HG03108 (cell line): ENCODE measurements around the gene AFTPH.
"Not testable (repeated sequence)": the region's sequence is repeated elsewhere in the genome, so short reads cannot be mapped to it uniquely, and the experiment has no call there.

Experiments
- ATAC-seq: cut with Tn5 transposase; IDR thresholded peaks from one replicate; pipeline ENCODE4 v1.9.1; 2021; ENCODE audit warnings: moderate library complexity; ENCODE audit not compliant: unreplicated experiment

The AFTPH gene

DNA sequence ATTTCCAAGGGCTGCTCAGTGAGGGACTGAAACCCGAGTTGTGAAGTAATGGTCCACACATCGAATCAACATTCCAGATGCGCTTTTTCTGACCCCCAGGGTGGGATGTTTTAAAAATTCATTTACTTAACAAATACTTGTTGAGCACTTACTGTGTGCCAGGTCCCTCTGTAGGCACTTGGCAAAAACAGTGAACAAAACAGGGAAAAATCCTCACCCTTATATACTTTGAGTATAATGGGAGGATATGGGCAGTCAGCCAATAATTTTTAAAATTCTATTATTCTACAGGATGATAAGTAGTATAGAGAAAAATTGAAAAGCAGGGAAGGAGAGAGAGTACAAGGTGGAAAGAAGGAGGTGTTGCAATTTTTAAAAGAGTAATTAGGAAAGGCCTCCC is 31.3 kb upstream of the AFTPH start:
- no peak for ATAC-seq

DNA sequence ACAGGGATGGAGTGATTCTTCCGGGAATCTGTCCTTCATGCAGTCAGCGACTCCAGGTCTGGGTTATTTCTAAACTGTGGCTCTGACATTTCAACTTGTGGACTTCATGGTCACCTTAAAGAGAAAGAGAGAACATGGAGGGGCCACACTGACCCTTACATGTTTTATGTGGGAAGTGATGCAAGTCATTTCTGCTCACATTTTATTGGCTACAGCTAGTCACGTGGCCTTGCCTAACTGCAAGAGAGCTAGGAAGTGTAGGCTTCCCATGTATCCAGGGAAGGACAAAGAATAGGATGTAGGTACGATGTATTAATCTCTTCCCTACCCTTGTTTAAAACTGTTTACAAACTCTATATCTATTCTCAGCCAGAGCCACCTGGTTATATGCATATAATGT is 30.3 kb upstream of the AFTPH start:
- ATAC-seq = no peak

DNA sequence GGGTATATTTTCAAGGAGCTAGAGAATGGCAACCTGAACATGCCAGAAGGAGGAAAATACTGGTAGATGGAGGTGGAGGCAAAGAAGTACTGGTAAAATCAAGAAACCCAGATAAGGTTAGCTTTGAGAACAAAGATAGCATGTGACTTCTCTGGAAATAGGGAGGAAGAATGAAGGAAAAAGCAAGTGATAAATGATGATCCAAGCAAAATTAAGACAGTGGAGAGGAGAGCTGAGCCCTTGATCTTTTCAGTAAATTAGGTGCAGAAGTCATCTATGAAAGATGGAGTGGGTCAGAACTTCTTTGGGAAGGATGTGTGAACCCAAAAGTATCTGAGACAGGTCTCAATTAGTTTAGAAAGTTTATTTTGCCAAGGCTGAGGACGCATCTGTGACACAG is 25.7 kb upstream of the AFTPH start:
- no peak for ATAC-seq

DNA sequence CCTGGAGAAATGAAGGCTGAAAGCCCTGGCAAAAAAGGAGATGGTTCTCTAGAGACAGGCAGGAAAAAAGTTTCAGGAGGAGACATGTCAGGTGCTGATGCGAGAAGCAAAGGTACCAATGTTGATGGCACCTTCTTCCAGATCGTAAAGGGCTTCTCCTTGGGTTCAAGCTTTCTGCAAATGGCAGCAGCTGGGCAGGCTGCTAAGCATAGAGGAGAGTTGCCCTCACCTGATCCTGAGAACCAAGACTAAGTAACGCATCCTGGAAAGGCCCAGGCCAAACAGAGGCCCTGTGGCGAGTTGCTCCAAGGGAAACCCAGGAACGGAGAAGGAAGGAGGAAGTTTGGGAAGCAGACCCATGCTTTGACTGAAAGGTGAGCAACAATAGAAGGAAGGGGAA is 23.6 kb upstream of the AFTPH start:
- ATAC-seq = no peak

DNA sequence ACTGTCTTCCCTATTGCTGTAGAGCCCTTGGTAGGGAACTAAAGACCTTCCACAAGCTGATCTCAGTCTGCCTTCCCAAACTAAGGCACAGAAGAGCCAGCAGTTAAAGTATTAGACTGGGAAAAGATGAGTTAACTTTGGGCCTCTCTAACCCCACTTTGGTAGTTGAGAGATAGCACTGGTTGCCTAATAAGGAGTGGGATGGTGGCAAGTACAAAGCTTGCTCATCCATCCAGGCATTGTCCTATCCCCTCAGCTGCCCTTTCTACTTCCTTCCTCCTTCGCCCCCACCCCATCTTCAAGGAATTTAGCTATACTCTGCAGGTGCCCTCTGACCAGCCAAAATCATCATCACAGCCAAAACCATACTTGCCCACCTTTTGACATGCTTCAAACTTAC is 22.2 kb upstream of the AFTPH start:
- ATAC-seq = no peak

DNA sequence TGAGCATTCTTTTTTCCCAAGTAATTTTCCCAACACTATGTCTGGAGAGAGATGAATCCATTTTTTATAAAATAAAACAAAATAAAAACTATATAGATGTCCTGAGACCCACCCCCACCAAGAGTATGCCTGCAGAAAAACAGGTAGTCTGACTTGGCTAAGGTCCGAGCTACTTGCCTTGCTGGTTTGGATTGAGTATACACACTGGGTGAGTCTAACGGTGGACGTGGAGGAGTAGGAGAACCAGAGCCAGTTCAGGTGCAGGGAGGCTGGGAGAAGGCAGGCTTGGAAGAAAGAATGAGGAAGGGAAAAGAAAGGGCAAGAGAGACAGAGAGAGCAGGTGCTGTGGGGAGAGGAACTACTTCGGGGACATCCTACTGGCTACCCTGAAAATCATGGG is 21.3 kb upstream of the AFTPH start:
- ATAC-seq = no peak

DNA sequence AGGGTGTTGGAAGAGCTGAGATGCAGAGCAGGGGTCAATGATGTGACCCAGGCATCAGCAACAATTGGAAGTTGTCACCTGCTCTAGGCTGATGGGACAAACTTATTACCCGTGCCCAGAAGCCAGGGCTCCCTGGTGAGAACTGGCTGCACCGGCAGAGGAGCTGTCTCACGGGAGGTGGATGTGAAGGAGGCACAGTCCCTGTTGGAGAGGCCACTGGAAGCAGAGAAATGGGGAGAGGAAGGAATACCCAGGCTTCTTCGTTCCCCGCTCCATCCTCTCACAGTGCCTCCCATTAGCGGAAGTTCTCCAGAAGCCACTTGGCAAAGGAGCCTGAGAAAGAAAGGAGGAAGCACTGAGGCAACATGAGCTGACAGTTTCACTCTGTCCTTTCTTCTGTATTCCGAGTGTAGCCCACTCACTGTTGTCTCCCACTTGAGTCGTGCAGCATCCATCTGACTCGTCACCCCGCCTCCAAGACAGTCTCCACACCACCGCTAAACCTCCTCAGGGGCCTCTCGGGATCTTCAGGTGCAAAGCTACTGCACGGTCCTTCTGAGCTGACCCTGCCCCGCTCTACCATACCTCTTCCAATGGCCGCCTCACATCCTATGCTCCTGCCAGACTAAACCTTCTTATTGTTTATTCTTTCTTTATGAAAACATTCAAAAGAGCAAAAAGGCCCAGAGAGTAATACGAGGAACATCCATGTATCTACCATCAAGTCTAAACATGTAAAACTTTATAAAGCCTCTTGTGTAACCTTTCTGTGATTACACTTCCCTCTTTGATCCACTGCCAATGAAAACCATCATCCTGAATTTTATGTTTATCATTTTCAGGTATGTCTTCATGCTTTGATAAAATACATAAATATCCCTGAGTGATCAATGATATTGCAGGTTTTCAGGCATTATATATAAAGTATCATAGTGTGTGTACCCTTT is 19.1 kb upstream of the AFTPH start:
- ATAC-seq = no peak

DNA sequence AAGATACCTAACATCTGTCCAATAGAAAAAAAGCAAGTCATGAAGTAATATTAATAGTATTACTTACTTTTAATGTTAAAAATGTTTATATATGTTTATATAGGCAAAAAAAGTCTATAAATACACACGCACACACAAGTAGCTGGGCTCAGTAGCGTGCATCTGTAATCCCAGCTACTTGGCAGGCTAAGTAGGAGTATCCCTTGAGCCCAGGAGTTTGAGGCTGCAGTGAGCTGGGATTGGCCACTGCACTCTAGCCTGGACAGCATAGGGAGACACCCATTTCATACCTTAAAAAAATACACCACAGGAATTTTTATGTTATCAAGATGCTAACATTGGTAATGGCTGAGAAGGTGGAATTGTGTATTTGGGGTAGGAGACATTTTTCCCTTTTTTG is 17.4 kb upstream of the AFTPH start:
- ATAC-seq = no peak

DNA sequence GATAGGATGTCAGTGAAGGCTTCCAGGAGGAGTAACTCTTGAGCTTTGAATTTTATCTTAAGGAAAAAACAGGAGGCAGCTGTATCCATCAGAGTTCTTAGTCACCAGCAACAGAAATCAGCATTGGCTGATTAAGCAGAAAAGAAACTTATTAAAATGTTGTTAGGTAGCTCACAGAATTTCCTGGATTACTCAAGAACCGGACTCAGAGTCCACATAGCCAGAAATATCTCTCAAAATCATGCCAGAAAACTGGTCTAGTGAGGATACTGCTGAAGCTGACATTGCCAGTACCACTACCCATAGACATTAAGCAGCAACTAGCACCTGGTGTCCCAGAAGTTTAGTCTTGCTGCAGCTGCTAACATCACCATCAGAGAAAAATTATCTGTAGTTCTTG is 10.1 kb upstream of the AFTPH start:
- ATAC-seq = no peak

DNA sequence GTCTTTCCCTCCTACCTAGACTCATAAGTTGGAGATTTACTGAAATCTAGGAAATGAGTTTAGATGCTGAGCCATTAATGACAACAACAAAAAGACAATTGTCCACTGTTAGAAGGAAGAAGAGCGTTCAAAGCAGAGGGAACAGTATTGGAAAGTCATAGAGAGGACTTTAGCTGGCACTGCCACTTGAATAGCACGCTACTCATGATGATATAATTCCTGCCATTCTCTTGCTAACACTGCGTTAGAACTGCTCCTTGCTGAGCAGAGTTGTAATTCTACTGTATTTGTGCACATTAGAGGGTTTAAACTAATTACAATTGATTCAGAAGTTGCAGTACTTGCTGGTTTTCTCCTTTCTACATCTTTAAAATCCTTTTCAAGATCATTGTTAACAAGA is 9.0 kb upstream of the AFTPH start:
- ATAC-seq = no peak

DNA sequence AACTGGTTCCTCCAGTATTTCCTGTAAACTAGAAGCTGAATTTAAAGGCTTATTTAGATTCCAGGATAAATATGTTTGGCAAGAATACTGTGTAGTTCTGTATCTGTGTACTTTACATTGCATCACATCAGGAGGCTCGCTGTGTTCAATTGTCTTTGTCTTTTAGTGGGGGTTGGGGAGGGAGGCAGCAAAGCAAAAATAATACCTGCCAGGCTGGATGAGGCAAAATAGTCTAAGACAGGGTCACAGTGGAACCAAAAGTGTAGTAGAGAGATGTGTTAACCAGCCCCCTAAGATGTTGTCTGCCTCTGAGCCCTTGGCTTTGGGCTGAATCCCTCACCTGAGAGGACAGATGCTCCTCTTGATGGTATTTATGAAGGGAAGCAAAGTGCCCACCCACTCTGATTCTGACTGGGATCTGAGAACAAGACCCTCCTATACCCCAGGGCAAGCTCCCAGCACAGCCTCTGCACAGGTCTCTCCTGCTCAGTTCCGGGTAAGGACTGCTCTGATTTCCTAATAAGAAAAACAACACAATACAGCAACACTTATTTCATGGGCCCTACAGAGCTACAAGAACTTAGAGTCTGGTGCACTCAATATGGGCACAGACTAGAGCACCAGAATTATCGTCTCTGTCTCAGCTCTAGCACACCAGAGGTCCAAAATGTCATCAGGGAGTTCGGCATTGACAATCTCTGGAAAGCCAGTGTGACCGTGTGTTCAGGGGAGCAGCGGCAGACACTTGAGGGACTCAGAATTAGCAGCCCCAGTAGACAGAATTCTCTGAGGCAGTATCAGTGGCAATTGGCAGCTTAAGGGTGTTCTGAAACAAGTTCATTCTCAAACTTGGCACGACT is 7.2 kb upstream of the AFTPH start:
- no peak for ATAC-seq

DNA sequence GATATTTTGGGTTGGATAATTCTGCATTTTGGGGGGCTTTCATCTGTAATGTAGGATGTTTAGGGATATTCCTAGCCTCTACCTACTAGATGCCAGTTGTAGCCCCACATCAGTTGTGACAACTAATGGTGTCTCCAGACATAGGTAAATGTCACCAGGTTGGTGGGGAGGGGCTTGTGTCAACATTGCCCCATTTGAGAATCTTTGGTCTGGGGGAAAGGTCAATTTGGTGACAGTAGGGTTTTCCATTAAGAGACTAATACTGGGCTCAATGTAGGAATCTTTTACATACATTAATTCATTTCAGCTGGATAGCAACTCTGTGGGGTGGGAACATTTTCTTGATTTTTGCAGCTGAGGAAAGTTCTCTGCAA is 6.6 kb upstream of the AFTPH start:
- no peak for ATAC-seq

DNA sequence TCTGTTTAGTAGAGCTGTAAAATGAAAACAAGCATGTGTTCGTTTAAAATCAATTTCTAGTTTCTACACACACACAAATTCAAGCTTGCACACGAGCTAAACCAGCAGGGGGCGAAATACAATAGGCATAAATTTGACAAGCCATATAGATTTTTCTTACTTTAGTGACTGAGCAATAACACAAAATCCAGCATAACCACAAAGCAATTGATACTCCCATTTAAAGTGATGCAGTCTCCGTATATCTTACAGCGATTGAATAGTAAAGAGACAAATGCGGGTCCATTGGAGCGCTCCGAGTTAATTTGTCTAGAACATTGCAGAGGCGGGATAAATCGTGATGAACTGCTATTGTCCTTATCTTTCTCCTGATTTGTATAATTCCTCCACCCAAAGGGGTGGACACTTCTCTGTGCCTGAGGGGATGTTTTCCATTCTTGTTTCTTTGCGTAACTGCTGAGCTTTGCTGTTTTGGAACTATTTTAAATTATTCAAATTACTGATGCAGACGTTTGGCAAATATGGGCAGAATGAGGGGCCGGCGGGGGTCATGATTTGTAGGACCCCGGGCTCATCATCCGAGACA is 1.2 kb upstream of the AFTPH start:
- no peak for ATAC-seq

DNA sequence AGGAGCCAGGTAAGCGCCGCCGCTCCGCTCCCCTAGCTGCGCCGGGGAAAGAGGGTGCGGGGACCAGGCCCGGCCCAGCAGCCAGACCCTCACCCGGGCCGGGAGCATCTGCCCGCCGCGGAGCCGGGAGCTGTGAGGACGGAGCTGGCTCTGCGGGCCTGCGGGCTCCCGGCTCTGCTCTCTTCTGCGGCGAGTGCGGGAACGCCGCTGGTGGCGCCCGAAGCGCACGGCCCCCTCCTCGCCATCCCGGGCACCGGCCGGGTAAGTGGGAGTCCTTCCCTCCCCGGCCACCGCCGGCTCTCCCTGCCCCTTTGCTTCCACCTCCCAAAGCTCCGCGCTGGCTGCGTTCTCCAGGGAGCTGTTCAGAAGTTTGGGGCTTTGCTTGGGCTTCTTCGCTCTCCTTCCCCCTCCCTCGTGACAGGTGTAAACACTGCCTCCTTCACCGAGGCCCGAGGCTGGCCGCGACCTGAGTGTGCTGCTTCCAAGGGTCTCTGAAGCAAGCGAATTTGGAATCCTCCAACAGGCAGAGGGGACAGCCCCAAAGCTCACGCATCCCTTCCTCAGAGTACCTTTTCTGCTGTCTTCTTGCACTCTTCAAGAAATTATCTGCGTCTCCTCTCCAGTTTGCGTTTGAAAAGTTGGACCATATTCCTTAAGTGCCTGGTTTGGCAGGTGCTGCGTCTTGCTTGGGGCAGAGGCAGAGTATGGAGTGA is 632 bp downstream of the AFTPH start:
- peak; percentile 9 for ATAC-seq

DNA sequence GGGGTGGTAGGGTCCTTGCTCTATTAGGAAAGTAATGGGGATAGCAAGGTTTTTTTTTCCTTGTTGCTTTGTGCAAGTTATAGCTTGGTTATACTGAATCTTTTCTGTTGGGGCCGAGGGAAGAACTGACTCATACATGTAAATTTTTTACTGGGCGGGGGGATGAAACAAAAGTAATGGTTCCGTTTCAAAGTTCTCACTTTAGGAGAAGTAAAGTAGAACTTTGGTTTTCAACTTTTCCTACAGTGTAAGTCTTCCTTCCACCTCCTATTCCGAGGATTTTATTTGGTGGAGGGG is 1.1 kb downstream of the AFTPH start:
- peak; percentile 22 for ATAC-seq

DNA sequence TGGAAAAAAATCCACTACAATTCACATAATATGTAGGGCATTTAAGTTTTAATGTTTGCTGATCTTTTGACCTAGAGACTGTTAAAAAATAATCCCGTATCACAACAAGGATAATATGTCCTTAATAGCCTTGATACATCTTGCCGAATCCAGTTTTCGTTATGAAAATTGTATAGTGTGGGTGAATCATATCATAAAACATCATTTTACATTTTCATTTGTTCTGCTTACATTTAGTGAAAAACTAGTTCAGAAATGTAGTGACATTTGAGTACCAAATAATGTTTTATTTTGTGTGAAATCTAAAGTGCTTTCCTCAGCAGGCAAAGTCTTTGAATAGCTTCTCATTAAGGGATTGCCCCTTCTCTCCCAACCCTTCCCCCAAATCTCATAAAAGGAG is 1.9 kb downstream of the AFTPH start:
- ATAC-seq = no peak

DNA sequence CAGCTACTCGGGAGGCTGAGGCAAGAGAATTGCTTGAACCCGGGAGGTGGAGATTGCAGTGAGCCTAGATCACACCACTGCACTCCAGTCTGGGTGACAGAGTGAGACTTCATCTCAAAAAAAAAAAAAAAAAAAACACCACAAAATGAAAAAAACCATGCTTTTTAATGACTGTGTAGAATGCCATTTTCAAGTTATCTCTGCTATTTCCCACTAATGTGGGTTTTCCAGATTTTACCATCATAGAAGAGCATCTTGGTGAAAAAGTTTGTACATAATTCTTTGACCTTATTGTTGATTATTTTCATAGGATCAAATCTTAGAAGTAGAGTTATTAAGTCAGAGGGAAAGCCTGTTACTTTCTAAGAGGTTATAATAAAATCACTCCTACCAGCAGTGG is 6.8 kb downstream of the AFTPH start:
- not testable (repeated sequence) for ATAC-seq

DNA sequence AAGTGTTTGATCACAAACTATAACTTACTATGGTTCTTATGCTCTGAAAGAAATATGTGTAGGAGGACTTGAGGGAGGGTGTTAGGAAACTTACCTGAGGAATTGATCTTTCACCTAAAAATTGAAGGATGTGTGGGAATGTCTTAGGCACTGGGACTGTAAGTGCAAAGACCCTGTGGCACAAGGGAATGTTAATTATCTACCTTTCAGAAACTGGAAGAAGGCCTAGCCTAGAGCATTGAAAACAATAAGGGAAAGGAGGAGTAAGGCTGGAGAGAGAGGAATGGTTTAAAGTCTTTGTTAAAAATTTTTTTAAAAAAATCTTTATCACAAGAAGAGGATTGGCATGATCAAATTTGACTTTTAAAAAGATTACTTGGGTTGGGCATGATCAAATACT is 7.9 kb downstream of the AFTPH start:
- no peak for ATAC-seq

DNA sequence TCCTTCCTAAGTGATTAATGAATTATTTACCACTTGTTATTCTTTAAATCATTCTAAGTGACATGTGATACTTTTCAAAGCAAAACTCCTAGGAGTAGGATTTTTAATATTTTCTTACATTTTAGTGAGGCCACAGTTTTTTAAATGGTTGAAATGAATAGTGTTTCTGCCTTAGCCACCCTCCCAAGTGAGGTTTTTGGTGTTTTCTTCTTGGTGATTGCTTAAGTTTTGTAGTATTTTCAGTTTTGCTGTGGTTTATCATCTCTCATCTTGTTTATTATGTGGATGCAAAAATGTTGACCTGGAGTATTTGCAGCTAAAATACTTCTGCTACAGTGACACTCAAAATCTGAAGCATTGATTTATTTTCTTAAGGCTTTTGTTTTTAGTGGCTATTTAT is 9.8 kb downstream of the AFTPH start:
- ATAC-seq = no peak

DNA sequence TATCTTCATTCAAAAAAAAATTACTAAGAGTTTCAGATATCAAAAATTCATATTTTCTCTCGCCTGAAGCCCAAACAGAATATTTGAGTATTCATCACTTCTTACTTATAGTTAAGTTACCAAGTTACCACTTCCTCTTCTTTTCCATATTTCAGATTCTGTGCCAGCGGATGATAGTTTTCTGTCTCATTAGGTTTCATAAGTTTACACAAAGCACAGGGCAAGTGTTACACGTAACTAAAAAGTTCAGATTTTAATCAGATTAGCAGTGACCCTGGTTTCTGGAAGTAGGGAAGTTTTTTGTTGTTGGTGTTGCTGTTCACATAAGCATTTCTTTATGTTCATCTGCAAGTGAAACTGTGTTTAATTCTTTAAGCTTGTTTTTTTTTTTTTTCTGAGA is 10.2 kb downstream of the AFTPH start:
- peak; percentile 45 for ATAC-seq

DNA sequence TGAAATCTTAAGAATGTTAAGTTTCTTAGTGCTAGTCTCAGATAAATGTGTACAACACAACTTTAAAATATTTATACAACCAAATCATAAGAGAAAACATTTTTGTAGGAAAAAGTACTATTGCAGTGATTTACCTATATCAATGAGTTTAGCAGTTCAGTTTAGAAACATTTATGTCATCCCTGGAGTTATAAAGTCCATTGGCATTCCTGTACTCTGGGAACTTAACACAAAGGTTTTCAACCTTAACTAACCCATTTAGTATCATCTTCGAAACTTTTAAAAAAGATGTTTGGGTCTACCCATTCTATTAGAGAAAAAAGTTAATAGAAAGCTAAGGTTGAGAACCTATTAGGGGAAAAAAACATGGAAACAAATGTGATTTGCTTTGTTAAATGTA is 10.9 kb downstream of the AFTPH start:
- ATAC-seq = no peak
